Stomach (tissue), 9 donors: Measurements from ENCODE around the gene A4GALT. TPM values are rescaled to one million over a fixed set of nuclear protein-coding genes. Genes with fewer than 3 reads are reported as not detected.
"Not testable (repeated sequence)": the region's sequence is repeated elsewhere in the genome, so short reads cannot be mapped to it uniquely, and the experiment has no call there.

Experiments
- DNase-seq, 2 donors: peaks; one replicate each; pipeline versions ENCODE4 v3.0.0 to v3.0.0-alpha.2; 2013 to 2019
- H3K27ac ChIP-seq, 5 donors: fragments of 200-600 bp in 4 of 5; sonication (generic) in 4 of 5; one replicate each; pipeline ENCODE4 v1.5.1; 2013 to 2019; ENCODE audit warnings: mild to moderate bottlenecking in 1 of 5, moderate library complexity in 1 of 5
- H3K27me3 ChIP-seq, 3 donors: fragments of 200-600 bp; sonication (generic); one replicate each; pipeline ENCODE4 v1.5.1; 2017 to 2019; ENCODE audit warnings: mixed run types in 1 of 3
- H3K36me3 ChIP-seq, 4 donors: fragments of 200-600 bp; sonication (generic); 1 replicate in 3 of 4; 2 replicates in 1 of 4; pipeline ENCODE4 v1.5.1; 2016 to 2019
- H3K4me1 ChIP-seq, 4 donors: fragments of 200-600 bp; sonication (generic); one replicate each; pipeline ENCODE4 v1.5.1; 2016 to 2019
- H3K4me3 ChIP-seq, 4 donors: fragments of 200-600 bp; sonication (generic) in 3 of 4; one replicate each; pipeline ENCODE4 v1.5.1; 2016 to 2019; ENCODE audit warnings: mild to moderate bottlenecking in 1 of 4
- H3K9me3 ChIP-seq, 4 donors: fragments of 200-600 bp; sonication (generic); one replicate each; pipeline ENCODE4 v1.5.1; 2016 to 2019
- CTCF ChIP-seq, 7 experiments: fragments of 450-650 bp in 4 of 7; fragments of 200-600 bp in 3 of 7; sonication (generic) in 3 of 7; IDR thresholded peaks; one replicate each; pipeline ENCODE4 v1.5.1; 2016 to 2019; ENCODE audit warnings: antibody characterized with exemption in 7 of 7, control low read depth in 2 of 7, mild to moderate bottlenecking in 1 of 7
- EP300 ChIP-seq: sonication (generic); formaldehyde crosslinking; IDR thresholded peaks from one replicate; pipeline ENCODE4 v1.6.1; 2017; ENCODE audit warnings: antibody characterized with exemption
- POLR2A ChIP-seq, 4 donors: fragments of 450-650 bp; IDR thresholded peaks; one replicate each; pipeline ENCODE4 v1.6.1; 2016; ENCODE audit warnings: antibody characterized with exemption in 4 of 4, control low read depth in 2 of 4, mild to moderate bottlenecking in 1 of 4, moderate library complexity in 1 of 4
- POLR2AphosphoS5 ChIP-seq, 3 donors: sonication (generic); formaldehyde crosslinking; IDR thresholded peaks; one replicate each; pipeline ENCODE4 v1.6.1; 2016; ENCODE audit warnings: antibody characterized with exemption in 3 of 3
- WGBS, 5 donors: extraction: QIAGEN DNeasy Blood & Tissue Kit in 3 of 5; methylation state at CpG; one replicate each; pipeline versions ENCODE4 v1.1.5 to v1.1.7; 2013 to 2018; 5-methylcytosine and 5-hydroxymethylcytosine counted together
- intact Hi-C: fragments of 100-400 bp; cut with DNase I; formaldehyde crosslinking; loops from one replicate; pipeline ENCODE4 v1.15.1; 2023; ENCODE audit warnings: low total_unique reads
- polyA plus RNA-seq, 3 donors: library from polyadenylated mRNA; stranded (reverse); fragments of 200-250 nt; gene quantifications; one replicate each; pipeline ENCODE4 v1.2.3, GENCODE V29; 2013
- total RNA-seq, 5 donors: library from RNA; depleted of rRNA; stranded (reverse); fragments of >200 nt; gene quantifications; one replicate each; pipeline versions ENCODE4 v1.1.0 to v1.2.3, GENCODE V29; 2014 to 2016
- donor health status: healthy with polysubstance abuse.
- donor health status: Bipolar disorder and iron deficiency.
- donor health status: healthy.

Gene A4GALT
- total and polyA plus RNA-seq, 8 donors = 3.2 to 59.4 (median 17.6) TPM

- Histone ChIP-seq H3K9me3 (peaks cover 0 to 8% (median 3%) of the 10 kb centered on the region in 4 donors), H3K4me3 (no peak overlapping the region), H3K36me3 (no peaks in the 10 kb centered on the region), H3K27ac (peak overlapping the region in 4 of 5 donors; percentile 87 to 91 (median 90)), H3K27me3 (no peaks in the 10 kb centered on the region), H3K4me1 (peaks cover 34 to 62% (median 47%) of the 10 kb centered on the region in 4 donors)
- no peak for DNase-seq
- no peak for TF ChIP-seq POLR2A (IDR thresholded peaks at IDR 0.05)
- no peak for TF ChIP-seq POLR2AphosphoS5 (IDR thresholded peaks at IDR 0.05)
- no peak for TF ChIP-seq EP300
- TF ChIP-seq CTCF (IDR thresholded peaks at IDR 0.05) = no peak
- intact Hi-C loops = no loop called here
- WGBS, 5 donors = 59 to 68% (median 62%) methylated on average over 9 to 10 of the region's 10 CpGs
Observed at GRCh38 chr22:42682113-42682851, 38.4 kb downstream of the A4GALT start.

- Histone ChIP-seq H3K27me3 (no peaks in the 10 kb centered on the region), H3K4me3 (no peak overlapping the region), H3K4me1 (peaks cover 21 to 56% (median 40%) of the 10 kb centered on the region in 4 donors), H3K27ac (peak overlapping the region in 3 of 5 donors; percentile 40 to 91 (median 53)), H3K9me3 (peaks cover 0 to 8% (median 3%) of the 10 kb centered on the region in 4 donors), H3K36me3 (no peaks in the 10 kb centered on the region)
- TF ChIP-seq CTCF (IDR thresholded peaks at IDR 0.05) (no peak), POLR2AphosphoS5 (IDR thresholded peaks at IDR 0.05) (peak in 1 of 3 donors; percentile 43), POLR2A (IDR thresholded peaks at IDR 0.05) (no peak), EP300 (no peak)
- 73 to 88% (median 80%) methylated on average over 8 of the region's 8 CpGs for WGBS, 5 donors
- intact Hi-C loops = no loop called here
- DNase-seq = no peak
Observed at GRCh38 chr22:42680648-42681047, 40.0 kb downstream of the A4GALT start.

- H3K9me3 ChIP-seq = peaks cover 0 to 8% (median 3%) of the 10 kb centered on the region in 4 donors
- no peaks in the 10 kb centered on the region for H3K36me3 ChIP-seq
- WGBS, 5 donors = 86 to 91% (median 91%) methylated on average over 4 of the region's 4 CpGs
- H3K27ac ChIP-seq = peak overlapping the region in 1 of 5 donors; percentile 91
- H3K4me3 ChIP-seq = no peak overlapping the region
- no peak for TF ChIP-seq POLR2A (IDR thresholded peaks at IDR 0.05)
- TF ChIP-seq POLR2AphosphoS5 (IDR thresholded peaks at IDR 0.05) = no peak
- TF ChIP-seq CTCF (IDR thresholded peaks at IDR 0.05) = no peak
- no peak for TF ChIP-seq EP300
- intact Hi-C loops = no loop called here
- H3K4me1 ChIP-seq = peaks cover 16 to 53% (median 33%) of the 10 kb centered on the region in 4 donors
- DNase-seq = no peak
- H3K27me3 ChIP-seq = no peaks in the 10 kb centered on the region
Observed at GRCh38 chr22:42679691-42680090, 41.0 kb downstream of the A4GALT start.

GRCh38 chr22:42678894-42679293 is 41.8 kb downstream of the A4GALT start:
- no peaks in the 10 kb centered on the region for H3K36me3 ChIP-seq
- 86 to 100% (median 95%) methylated on average over 1 of the region's 1 CpG for WGBS, 5 donors
- no peaks in the 10 kb centered on the region for H3K27me3 ChIP-seq
- peaks cover 0 to 8% (median 3%) of the 10 kb centered on the region in 4 donors for H3K9me3 ChIP-seq
- DNase-seq = no peak
- H3K4me3 ChIP-seq = no peak overlapping the region
- intact Hi-C loops = no loop called here
- TF ChIP-seq POLR2AphosphoS5 (IDR thresholded peaks at IDR 0.05) (no peak), CTCF (IDR thresholded peaks at IDR 0.05) (no peak), POLR2A (IDR thresholded peaks at IDR 0.05) (no peak), EP300 (no peak)
- H3K27ac ChIP-seq = peak overlapping the region in 1 of 5 donors; percentile 83
- peaks cover 8 to 50% (median 27%) of the 10 kb centered on the region in 4 donors for H3K4me1 ChIP-seq

- DNase-seq, intact Hi-C loops, H3K36me3 ChIP-seq, H3K27me3 ChIP-seq, H3K4me3 ChIP-seq, H3K9me3 ChIP-seq: not testable (repeated sequence)
- peak overlapping the region in 1 of 5 donors; percentile 83 for H3K27ac ChIP-seq
- WGBS, 5 donors = 82 to 92% (median 88%) methylated on average over 4 of the region's 4 CpGs
- peaks cover 4 to 44% (median 23%) of the 10 kb centered on the region in 4 donors for H3K4me1 ChIP-seq
Observed at GRCh38 chr22:42677936-42678335, 42.7 kb downstream of the A4GALT start.
